ENCODE results near the gene HLF.

DNA sequence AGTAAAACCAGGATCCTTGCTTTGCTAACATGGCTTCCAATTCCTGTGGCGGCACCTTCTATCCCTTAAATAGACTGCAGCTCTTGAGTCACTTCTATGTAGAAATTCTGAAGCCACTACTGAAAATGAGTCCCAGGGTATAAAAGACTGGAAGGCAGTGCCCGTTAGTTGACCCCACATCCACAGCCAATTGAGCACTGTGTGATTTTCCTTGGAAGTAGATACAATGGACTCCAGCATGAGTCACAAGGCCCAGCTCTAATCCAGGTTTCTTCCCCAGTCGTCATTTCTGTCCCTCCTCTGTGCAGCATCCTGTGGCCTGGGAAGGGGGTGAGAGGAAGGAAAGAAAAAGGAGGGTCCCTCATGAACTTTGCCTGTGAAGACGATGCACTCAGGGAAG is 69.5 kb downstream of the HLF start:
- no peak for TF ChIP-seq POLR2A (IDR thresholded peaks at IDR 0.05)
- TF ChIP-seq, protein P1, sequence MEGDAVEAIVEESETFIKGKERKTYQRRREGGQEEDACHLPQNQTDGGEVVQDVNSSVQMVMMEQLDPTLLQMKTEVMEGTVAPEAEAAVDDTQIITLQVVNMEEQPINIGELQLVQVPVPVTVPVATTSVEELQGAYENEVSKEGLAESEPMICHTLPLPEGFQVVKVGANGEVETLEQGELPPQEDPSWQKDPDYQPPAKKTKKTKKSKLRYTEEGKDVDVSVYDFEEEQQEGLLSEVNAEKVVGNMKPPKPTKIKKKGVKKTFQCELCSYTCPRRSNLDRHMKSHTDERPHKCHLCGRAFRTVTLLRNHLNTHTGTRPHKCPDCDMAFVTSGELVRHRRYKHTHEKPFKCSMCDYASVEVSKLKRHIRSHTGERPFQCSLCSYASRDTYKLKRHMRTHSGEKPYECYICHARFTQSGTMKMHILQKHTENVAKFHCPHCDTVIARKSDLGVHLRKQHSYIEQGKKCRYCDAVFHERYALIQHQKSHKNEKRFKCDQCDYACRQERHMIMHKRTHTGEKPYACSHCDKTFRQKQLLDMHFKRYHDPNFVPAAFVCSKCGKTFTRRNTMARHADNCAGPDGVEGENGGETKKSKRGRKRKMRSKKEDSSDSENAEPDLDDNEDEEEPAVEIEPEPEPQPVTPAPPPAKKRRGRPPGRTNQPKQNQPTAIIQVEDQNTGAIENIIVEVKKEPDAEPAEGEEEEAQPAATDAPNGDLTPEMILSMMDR (IDR thresholded peaks at IDR 0.05), result no peak
- no peak for TF ChIP-seq EP300 (IDR thresholded peaks at IDR 0.05; ENCODE audit: low read depth)
- no peak for TF ChIP-seq POLR2AphosphoS5 (IDR thresholded peaks at IDR 0.05)
